ENCODE data around the gene MCM5. TPM values are rescaled to one million over a fixed set of nuclear protein-coding genes. Genes with fewer than 3 reads are reported as not detected.
"Not testable (repeated sequence)": the region's sequence is repeated elsewhere in the genome, so short reads cannot be mapped to it uniquely, and the experiment has no call there.

The MCM5 gene
- total and polyA plus RNA-seq, 2 donors from 2014 or later, result 10.2 to 26.4 TPM

- H3K27ac ChIP-seq (ENCODE audit: low read depth in 2 of 2, low read length in 2 of 2), result no peak overlapping the region
- intact Hi-C loops (cut with DNase I), result no loop called here
- H3K4me1 ChIP-seq (ENCODE audit: control insufficient read depth in 2 of 3, insufficient read depth in 2 of 3, low read depth in 1 of 3, low read length in 3 of 3), result peaks cover 0 to 2% (median 0%) of the 10 kb centered on the region in 3 donors
- DNase-seq, result no peak
- no peaks in the 10 kb centered on the region for H3K9me3 ChIP-seq (ENCODE audit: control insufficient read depth in 2 of 3, insufficient read depth in 1 of 3, low read length in 3 of 3)
- H3K27me3 ChIP-seq (ENCODE audit: control insufficient read depth, insufficient read depth, low read length), result no peaks in the 10 kb centered on the region
- FAIRE-seq, result no peak
- no peak overlapping the region for H3K9ac ChIP-seq (ENCODE audit: low read length in 3 of 3)
- TF ChIP-seq CTCF (IDR thresholded peaks at IDR 0.05; ENCODE audit: borderline replicate concordance, extremely low read depth, insufficient read depth), result no peak
- H3K36me3 ChIP-seq (ENCODE audit: control insufficient read depth in 2 of 3, insufficient read depth in 3 of 3, low read length in 3 of 3), result no peaks in the 10 kb centered on the region
- no peak overlapping the region for H3K4me3 ChIP-seq (ENCODE audit: low read length in 3 of 3)
Measured at GRCh38 chr22:35465109-35465701, 65.3 kb downstream of the MCM5 start.

GRCh38 chr22:35467681-35468434 lies 67.9 kb downstream of the MCM5 start:
- H3K4me3 ChIP-seq (ENCODE audit: low read length in 3 of 3), result no peak overlapping the region
- peak overlapping the region; percentile 38 to 57 for H3K27ac ChIP-seq (ENCODE audit: low read depth in 2 of 2, low read length in 2 of 2)
- no peaks in the 10 kb centered on the region for H3K36me3 ChIP-seq (ENCODE audit: control insufficient read depth in 2 of 3, insufficient read depth in 3 of 3, low read length in 3 of 3)
- H3K9ac ChIP-seq (ENCODE audit: low read length in 3 of 3), result no peak overlapping the region
- intact Hi-C loops (cut with DNase I), result no loop called here
- H3K27me3 ChIP-seq (ENCODE audit: control insufficient read depth, insufficient read depth, low read length), result no peaks in the 10 kb centered on the region
- no peak for TF ChIP-seq CTCF (IDR thresholded peaks at IDR 0.05; ENCODE audit: borderline replicate concordance, extremely low read depth, insufficient read depth)
- H3K9me3 ChIP-seq (ENCODE audit: control insufficient read depth in 2 of 3, insufficient read depth in 1 of 3, low read length in 3 of 3), result no peaks in the 10 kb centered on the region
- no peak for FAIRE-seq
- DNase-seq, result peak in 2 of 5 donors; percentile 64 to 94
- peaks cover 0 to 2% (median 0%) of the 10 kb centered on the region in 3 donors for H3K4me1 ChIP-seq (ENCODE audit: control insufficient read depth in 2 of 3, insufficient read depth in 2 of 3, low read depth in 1 of 3, low read length in 3 of 3)

DNA sequence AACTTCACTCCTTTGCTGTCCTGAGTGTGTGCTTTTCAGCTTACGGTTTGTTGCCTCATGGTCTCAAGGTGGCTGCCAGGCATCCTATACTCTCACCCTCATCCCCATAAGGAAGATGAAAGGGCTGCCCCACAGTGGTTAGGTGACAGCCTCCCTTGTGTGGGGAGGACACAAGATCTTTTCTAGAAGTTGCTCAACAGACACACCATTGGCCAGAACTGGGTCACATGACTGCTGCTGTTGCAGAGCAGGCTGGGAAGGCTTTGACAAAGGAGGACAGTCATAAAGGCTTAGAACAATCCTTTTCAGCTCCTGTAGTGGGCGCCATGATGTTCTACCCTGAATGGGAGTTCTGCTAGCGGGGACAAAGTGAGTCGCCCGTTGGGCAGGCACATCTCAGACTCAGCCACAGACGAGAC lies 71.0 kb downstream of the MCM5 start:
- no peak overlapping the region for H3K9ac ChIP-seq (ENCODE audit: low read length in 3 of 3)
- H3K27me3 ChIP-seq (ENCODE audit: control insufficient read depth, insufficient read depth, low read length), result no peaks in the 10 kb centered on the region
- DNase-seq, result no peak
- FAIRE-seq, result no peak
- no peaks in the 10 kb centered on the region for H3K36me3 ChIP-seq (ENCODE audit: control insufficient read depth in 2 of 3, insufficient read depth in 3 of 3, low read length in 3 of 3)
- no peak for TF ChIP-seq CTCF (IDR thresholded peaks at IDR 0.05; ENCODE audit: borderline replicate concordance, extremely low read depth, insufficient read depth)
- intact Hi-C loops (cut with DNase I), result no loop called here
- peaks cover 0 to 5% (median 0%) of the 10 kb centered on the region in 3 donors for H3K4me1 ChIP-seq (ENCODE audit: control insufficient read depth in 2 of 3, insufficient read depth in 2 of 3, low read depth in 1 of 3, low read length in 3 of 3)
- H3K4me3 ChIP-seq (ENCODE audit: low read length in 3 of 3), result no peak overlapping the region
- H3K9me3 ChIP-seq (ENCODE audit: control insufficient read depth in 2 of 3, insufficient read depth in 1 of 3, low read length in 3 of 3), result no peaks in the 10 kb centered on the region
- H3K27ac ChIP-seq (ENCODE audit: low read depth in 2 of 2, low read length in 2 of 2), result no peak overlapping the region

DNA sequence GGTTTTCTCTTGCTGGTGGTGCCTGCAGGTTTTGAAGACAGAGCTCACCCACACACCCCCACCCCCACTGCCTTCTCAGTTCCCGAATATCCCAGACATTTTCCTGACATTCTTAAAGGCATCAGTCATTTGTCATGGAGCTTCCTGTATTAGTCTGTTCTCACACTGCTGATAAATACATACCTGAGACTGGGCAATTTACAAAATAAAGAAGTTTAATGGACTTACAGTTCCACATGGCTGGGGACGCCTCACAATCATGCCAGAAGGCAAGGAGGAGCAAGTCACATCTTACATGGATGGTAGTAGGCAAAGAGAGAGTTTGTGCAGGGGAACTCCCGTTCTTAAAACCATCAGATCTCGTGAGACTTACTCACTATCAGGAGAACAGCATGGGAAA lies 71.6 kb downstream of the MCM5 start:
- DNase-seq; intact Hi-C loops (cut with DNase I); H3K9ac ChIP-seq (ENCODE audit: low read length in 3 of 3); H3K4me1 ChIP-seq (ENCODE audit: control insufficient read depth in 2 of 3, insufficient read depth in 2 of 3, low read depth in 1 of 3, low read length in 3 of 3); H3K4me3 ChIP-seq (ENCODE audit: low read length in 3 of 3); H3K9me3 ChIP-seq (ENCODE audit: control insufficient read depth in 2 of 3, insufficient read depth in 1 of 3, low read length in 3 of 3); H3K36me3 ChIP-seq (ENCODE audit: control insufficient read depth in 2 of 3, insufficient read depth in 3 of 3, low read length in 3 of 3); H3K27ac ChIP-seq (ENCODE audit: low read depth in 2 of 2, low read length in 2 of 2); H3K27me3 ChIP-seq (ENCODE audit: control insufficient read depth, insufficient read depth, low read length); FAIRE-seq: not testable (repeated sequence)

Data from kidney (tissue), 14 donors.